Duodenal mucosa (tissue), 2 donors: ENCODE data around the gene TAS2R8.

ENCODE experiments used
- H3K27ac ChIP-seq: one replicate; pipeline ENCODE4 v1.7.0; 2013; ENCODE audit warnings: low read depth, low read length
- H3K27me3 ChIP-seq, 2 donors: one replicate each; pipeline ENCODE4 v1.7.0; 2013; ENCODE audit warnings: low read length in 2 of 2, control low read depth in 1 of 2; ENCODE audit not compliant: insufficient read depth in 2 of 2, control insufficient read depth in 1 of 2
- H3K36me3 ChIP-seq, 2 donors: one replicate each; pipeline ENCODE4 v1.7.0; 2013; ENCODE audit warnings: low read length in 2 of 2, control low read depth in 1 of 2; ENCODE audit not compliant: insufficient read depth in 2 of 2, control insufficient read depth in 1 of 2
- H3K4me1 ChIP-seq, 2 donors: one replicate each; pipeline ENCODE4 v1.7.0; 2013; ENCODE audit warnings: low read length in 2 of 2, control low read depth in 1 of 2; ENCODE audit not compliant: insufficient read depth in 2 of 2, control insufficient read depth in 1 of 2
- H3K4me3 ChIP-seq, 2 donors: one replicate each; pipeline ENCODE4 v1.7.0; 2013; ENCODE audit warnings: low read length in 2 of 2, low read depth in 1 of 2
- H3K9ac ChIP-seq, 2 donors: one replicate each; pipeline ENCODE4 v1.7.0; 2013; ENCODE audit warnings: low read length in 2 of 2, low read depth in 1 of 2
- H3K9me3 ChIP-seq, 2 donors: one replicate each; pipeline ENCODE4 v1.7.0; 2013; ENCODE audit warnings: low read length in 2 of 2, control low read depth in 1 of 2; ENCODE audit not compliant: control insufficient read depth in 1 of 2

TAS2R8 gene

GRCh38 chr12:10807186-10807585, at the start of gene TAS2R8:
TSS of gene TAS2R8 (minus strand) at chr12:10807286. CDS start at chr12:10806980, 306 bp downstream.
- H3K4me1 ChIP-seq: no peaks in the 10 kb centered on the region
- H3K27ac ChIP-seq: no peak within 1 kb of the TSS
- H3K9ac ChIP-seq: no peak within 1 kb of the TSS
- H3K27me3 ChIP-seq: no peaks in the 10 kb centered on the region
- no peak within 1 kb of the TSS for H3K4me3 ChIP-seq
- no peaks in the 10 kb centered on the region for H3K36me3 ChIP-seq
- H3K9me3 ChIP-seq: no peaks in the 10 kb centered on the region

- Histone ChIP-seq H3K4me1 (no peaks in the 10 kb centered on the region), H3K4me3 (no peak overlapping the region), H3K9ac (no peak overlapping the region), H3K9me3 (peaks cover 8 to 16% of the 10 kb centered on the region in 2 donors), H3K27me3 (no peaks in the 10 kb centered on the region), H3K36me3 (peaks cover 0 to 11% of the 10 kb centered on the region in 2 donors), H3K27ac (no peak overlapping the region)
These were observed 48.7 kb upstream of the TAS2R8 start for GRCh38 chr12:10855807-10856206.

DNA sequence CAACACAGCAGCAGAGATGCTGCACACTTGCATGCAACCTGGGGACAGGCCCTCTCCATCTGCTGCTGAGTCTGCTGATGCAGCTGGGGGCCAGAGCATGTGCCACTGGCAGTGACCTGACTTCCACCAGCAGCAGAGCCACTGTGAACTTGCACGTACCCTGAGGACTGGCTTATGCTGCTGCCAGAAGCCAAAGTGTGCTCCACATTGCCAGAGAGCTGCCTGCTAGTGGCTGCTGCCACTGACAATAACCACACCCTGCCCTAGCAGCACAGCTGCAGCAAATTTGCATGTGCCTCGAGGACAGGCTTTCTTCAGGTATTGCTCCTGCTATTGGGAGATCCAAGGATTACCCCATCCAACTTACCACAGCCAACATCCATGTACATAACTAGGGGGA, 46.7 kb upstream of the TAS2R8 start:
- Histone ChIP-seq H3K4me1 (no peaks in the 10 kb centered on the region), H3K9ac (no peak overlapping the region), H3K27me3 (no peaks in the 10 kb centered on the region), H3K27ac (no peak overlapping the region), H3K36me3 (peaks cover 0 to 9% of the 10 kb centered on the region in 2 donors), H3K9me3 (peaks cover 8 to 16% of the 10 kb centered on the region in 2 donors), H3K4me3 (no peak overlapping the region)

GRCh38 chr12:10851243-10851858, 44.3 kb upstream of the TAS2R8 start:
- H3K36me3 ChIP-seq: peaks cover 0 to 4% of the 10 kb centered on the region in 2 donors
- H3K9me3 ChIP-seq: peaks cover 7 to 8% of the 10 kb centered on the region in 2 donors
- no peaks in the 10 kb centered on the region for H3K27me3 ChIP-seq
- no peak overlapping the region for H3K4me3 ChIP-seq
- H3K9ac ChIP-seq: no peak overlapping the region
- no peak overlapping the region for H3K27ac ChIP-seq
- H3K4me1 ChIP-seq: no peaks in the 10 kb centered on the region

- no peaks in the 10 kb centered on the region for H3K27me3 ChIP-seq
- H3K27ac ChIP-seq: no peak within 1 kb of the TSS
- no peak within 1 kb of the TSS for H3K9ac ChIP-seq
- H3K36me3 ChIP-seq: peaks cover 0 to 4% of the 10 kb centered on the region in 2 donors
- no peak within 1 kb of the TSS for H3K4me3 ChIP-seq
- H3K4me1 ChIP-seq: no peaks in the 10 kb centered on the region
- no peaks in the 10 kb centered on the region for H3K9me3 ChIP-seq
These were observed 42.4 kb upstream of the TAS2R8 start, which contains the start of gene PRR4 for GRCh38 chr12:10849425-10849878. TSS of gene PRR4 (minus strand) at chr12:10849475. CDS start at chr12:10849437, 38 bp downstream.

- H3K4me3 ChIP-seq: no peak overlapping the region
- H3K27me3 ChIP-seq: no peaks in the 10 kb centered on the region
- no peaks in the 10 kb centered on the region for H3K4me1 ChIP-seq
- peaks cover 0 to 4% of the 10 kb centered on the region in 2 donors for H3K36me3 ChIP-seq
- H3K9ac ChIP-seq: no peak overlapping the region
- H3K9me3 ChIP-seq: no peaks in the 10 kb centered on the region
- H3K27ac ChIP-seq: no peak overlapping the region
These were observed 40.7 kb upstream of the TAS2R8 start for GRCh38 chr12:10847744-10848143.

GRCh38 chr12:10842862-10843261, 35.8 kb upstream of the TAS2R8 start:
- Histone ChIP-seq H3K36me3 (no peaks in the 10 kb centered on the region), H3K9ac (no peak overlapping the region), H3K27ac (no peak overlapping the region), H3K9me3 (no peaks in the 10 kb centered on the region), H3K4me3 (no peak overlapping the region), H3K4me1 (no peaks in the 10 kb centered on the region), H3K27me3 (no peaks in the 10 kb centered on the region)

DNA sequence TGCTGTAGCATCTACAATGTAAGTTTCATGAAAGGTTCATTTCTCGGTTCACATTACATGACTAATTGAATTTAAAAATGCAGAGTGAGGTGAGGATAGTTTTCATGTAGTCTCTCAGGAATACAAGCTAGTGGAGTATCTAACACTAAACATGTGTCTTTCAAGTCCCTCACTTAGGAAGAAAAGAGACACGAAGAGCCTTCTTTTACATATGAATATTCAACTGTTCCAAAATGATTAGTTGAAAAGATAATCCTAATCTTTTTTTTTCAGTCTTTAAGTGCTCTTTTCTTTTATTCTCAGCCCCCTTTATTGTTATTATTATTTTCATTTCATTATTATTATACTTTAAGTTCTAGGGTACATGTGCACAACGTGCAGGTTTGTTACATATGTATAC, 31.4 kb upstream of the TAS2R8 start:
- no peak overlapping the region for H3K27ac ChIP-seq
- H3K4me3 ChIP-seq: no peak overlapping the region
- no peaks in the 10 kb centered on the region for H3K36me3 ChIP-seq
- H3K4me1 ChIP-seq: no peaks in the 10 kb centered on the region
- peaks cover 0 to 3% of the 10 kb centered on the region in 2 donors for H3K9me3 ChIP-seq
- H3K9ac ChIP-seq: no peak overlapping the region
- no peaks in the 10 kb centered on the region for H3K27me3 ChIP-seq

DNA sequence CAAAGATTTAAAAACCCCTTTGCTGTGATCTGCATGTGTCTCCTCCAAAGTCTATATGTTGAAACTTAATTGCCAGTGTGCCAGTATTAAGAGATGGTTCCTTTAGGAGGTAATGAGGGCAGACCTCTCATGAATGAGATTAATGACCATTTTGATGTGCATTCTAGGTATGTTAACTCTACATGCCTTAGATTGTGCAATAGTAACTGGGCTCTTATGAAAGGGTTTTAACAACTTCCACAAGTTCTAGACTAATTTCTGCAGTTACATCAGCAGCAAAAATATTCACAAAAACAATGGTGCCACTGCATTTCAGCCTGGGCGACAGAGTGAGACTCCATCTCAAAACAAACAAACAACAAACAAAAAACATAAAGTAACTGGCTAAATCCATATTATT, 22.9 kb upstream of the TAS2R8 start:
- no peak overlapping the region for H3K9ac ChIP-seq
- no peaks in the 10 kb centered on the region for H3K9me3 ChIP-seq
- no peaks in the 10 kb centered on the region for H3K27me3 ChIP-seq
- H3K36me3 ChIP-seq: no peaks in the 10 kb centered on the region
- no peak overlapping the region for H3K27ac ChIP-seq
- no peaks in the 10 kb centered on the region for H3K4me1 ChIP-seq
- H3K4me3 ChIP-seq: no peak overlapping the region

- Histone ChIP-seq H3K9ac (no peak within 1 kb of the TSS), H3K4me1 (no peaks in the 10 kb centered on the region), H3K27ac (no peak within 1 kb of the TSS), H3K36me3 (no peaks in the 10 kb centered on the region), H3K4me3 (no peak within 1 kb of the TSS), H3K9me3 (no peaks in the 10 kb centered on the region), H3K27me3 (no peaks in the 10 kb centered on the region)
These were observed 19.2 kb upstream of the TAS2R8 start, which contains the start of gene TAS2R10 for GRCh38 chr12:10826258-10826657. TSS of gene TAS2R10 (minus strand) at chr12:10826358. CDS start at chr12:10826269, 89 bp downstream.
